T-cell (primary cell): ENCODE data around the gene TSC1. TPM values are rescaled to one million over a fixed set of nuclear protein-coding genes. Genes with fewer than 3 reads are reported as not detected.
A peak's percentile ranks its signal among the peaks of the same experiment; 100 is the strongest.

Experiments used
- ATAC-seq, 4 experiments: fragments of 200-7000 bp in 3 of 4; fragments of 150-1000 bp in 1 of 4; cut with Tn5 transposase; replicated peaks in 1 of 4; 1 replicate in 3 of 4; 2 replicates in 1 of 4; pipeline ENCODE4 v1.10.0; 2021; ENCODE audit warnings: moderate library complexity in 3 of 4, mild to moderate bottlenecking in 2 of 4, moderate number of reproducible peaks in 1 of 4
- CTCF ChIA-PET, 2 donors: fragments of 300-600 bp; sonication (Branson Sonifier 250); formaldehyde crosslinking; loops; one replicate each; lab custom pipeline; 2022; ENCODE audit warnings: antibody characterized with exemption in 2 of 2; lab: Charles Lee
- POLR2A ChIA-PET, 2 donors: fragments of 300-600 bp; sonication (Branson Sonifier 250); formaldehyde crosslinking; loops; one replicate each; lab custom pipeline; 2022; ENCODE audit warnings: antibody characterized with exemption in 2 of 2; lab: Charles Lee
- DNase-seq, 35 experiments: peaks; one replicate each; pipeline versions ENCODE4 v3.0.0 to v3.0.0-alpha.2; 2013 to 2023
- H3K27ac ChIP-seq: one replicate; pipeline ENCODE4 v1.5.1; 2013; ENCODE audit warnings: low read length
- H3K27me3 ChIP-seq, 2 experiments: replicated peaks in 1 of 2; 1 replicate in 1 of 2; 2 replicates in 1 of 2; pipeline versions ENCODE4 v1.6.1 to v1.7.0; 2013; ENCODE audit warnings: low read length in 1 of 2, mixed read lengths in 1 of 2; ENCODE audit not compliant: control insufficient read depth in 2 of 2, insufficient read depth in 2 of 2; ENCODE audit errors: extremely low read depth in 1 of 2
- H3K36me3 ChIP-seq, 2 donors: 1 replicate in 1 of 2; 2 replicates in 1 of 2; pipeline versions ENCODE4 v1.6.1 to v1.7.0; 2013; ENCODE audit warnings: low read length in 1 of 2; ENCODE audit not compliant: control insufficient read depth in 2 of 2, insufficient read depth in 1 of 2; ENCODE audit errors: extremely low read depth in 1 of 2
- H3K4me1 ChIP-seq, 2 experiments: 1 replicate in 1 of 2; 2 replicates in 1 of 2; pipeline versions ENCODE4 v1.6.1 to v1.7.0; 2013; ENCODE audit warnings: low read length in 2 of 2, mixed read lengths in 1 of 2; ENCODE audit not compliant: insufficient read depth in 2 of 2, control insufficient read depth in 1 of 2; ENCODE audit errors: extremely low read depth in 1 of 2
- H3K4me3 ChIP-seq, 2 donors: 1 replicate in 1 of 2; 2 replicates in 1 of 2; pipeline versions ENCODE4 v1.5.1 to v1.7.0; 2013; ENCODE audit warnings: mild to moderate bottlenecking in 2 of 2, low read length in 1 of 2, moderate library complexity in 1 of 2; ENCODE audit not compliant: control insufficient read depth in 1 of 2; ENCODE audit errors: extremely low read depth in 1 of 2
- H3K9me3 ChIP-seq: 2 replicates; pipeline ENCODE4 v1.7.0; 2013
- H3K27ac Mint-ChIP-seq, 2 donors: one replicate each; pipeline ENCODE4 v1.8.0; 2020 to 2021; ENCODE audit warnings: mild to moderate bottlenecking in 2 of 2, mixed read lengths in 2 of 2
- H3K27me3 Mint-ChIP-seq, 2 donors: one replicate each; pipeline ENCODE4 v1.8.0; 2021 to 2022; ENCODE audit warnings: mixed read lengths in 2 of 2
- H3K36me3 Mint-ChIP-seq: one replicate; pipeline ENCODE4 v1.8.0; 2021; ENCODE audit warnings: mixed read lengths
- H3K4me1 Mint-ChIP-seq, 3 donors: one replicate each; pipeline ENCODE4 v1.8.0; 2020 to 2022; ENCODE audit warnings: mixed read lengths in 3 of 3, mild to moderate bottlenecking in 1 of 3
- H3K4me3 Mint-ChIP-seq, 3 donors: one replicate each; pipeline ENCODE4 v1.8.0; 2020 to 2022; ENCODE audit warnings: mild to moderate bottlenecking in 3 of 3, mixed read lengths in 3 of 3, moderate library complexity in 3 of 3
- H3K9me3 Mint-ChIP-seq, 3 donors: one replicate each; pipeline ENCODE4 v1.8.0; 2020 to 2022; ENCODE audit warnings: mixed read lengths in 3 of 3
- WGBS: methylation state at CpG from one replicate; pipeline ENCODE4 v1.1.5; 2013; ENCODE audit warnings: missing lambda C conversion rate; ENCODE audit not compliant: insufficient coverage; 5-methylcytosine and 5-hydroxymethylcytosine counted together
- total RNA-seq, 35 experiments: library from RNA in 6 of 35; stranded (reverse) in 6 of 35; fragments of 120-200 nt in 1 of 35; gene quantifications; one replicate each; pipeline versions ENCODE4 v1.2.1 to v1.2.4 and lab custom pipeline; 2013 to 2026

TSC1 gene
- total RNA-seq, 5 donors from 2014 or later (not counting 1 experiment from before 2014, with no cell fraction given) = 56.4 to 70.4 (median 59.8) TPM

- ATAC-seq = no peak
- Mint-ChIP-seq H3K27ac (no peak overlapping the region), H3K4me1 (no peaks in the 10 kb centered on the region), H3K4me3 (no peak overlapping the region), H3K36me3 (no peaks in the 10 kb centered on the region), H3K27me3 (peaks cover 33 to 67% of the 10 kb centered on the region in 2 donors), H3K9me3 (no peaks in the 10 kb centered on the region)
- Histone ChIP-seq H3K9me3 (no peaks in the 10 kb centered on the region), H3K36me3 (no peaks in the 10 kb centered on the region), H3K27me3 (peaks cover 0 to 75% of the 10 kb centered on the region in 2 experiments), H3K27ac (no peak overlapping the region), H3K4me3 (no peak overlapping the region), H3K4me1 (no peaks in the 10 kb centered on the region)
- no peak for DNase-seq
- POLR2A ChIA-PET = no interaction called here
- CTCF ChIA-PET = no interaction called here
- 61% methylated on average over 3 of the region's 4 CpGs for WGBS
Observed at GRCh38 chr9:132985071-132985350, 40.6 kb upstream of the TSC1 start.

DNA sequence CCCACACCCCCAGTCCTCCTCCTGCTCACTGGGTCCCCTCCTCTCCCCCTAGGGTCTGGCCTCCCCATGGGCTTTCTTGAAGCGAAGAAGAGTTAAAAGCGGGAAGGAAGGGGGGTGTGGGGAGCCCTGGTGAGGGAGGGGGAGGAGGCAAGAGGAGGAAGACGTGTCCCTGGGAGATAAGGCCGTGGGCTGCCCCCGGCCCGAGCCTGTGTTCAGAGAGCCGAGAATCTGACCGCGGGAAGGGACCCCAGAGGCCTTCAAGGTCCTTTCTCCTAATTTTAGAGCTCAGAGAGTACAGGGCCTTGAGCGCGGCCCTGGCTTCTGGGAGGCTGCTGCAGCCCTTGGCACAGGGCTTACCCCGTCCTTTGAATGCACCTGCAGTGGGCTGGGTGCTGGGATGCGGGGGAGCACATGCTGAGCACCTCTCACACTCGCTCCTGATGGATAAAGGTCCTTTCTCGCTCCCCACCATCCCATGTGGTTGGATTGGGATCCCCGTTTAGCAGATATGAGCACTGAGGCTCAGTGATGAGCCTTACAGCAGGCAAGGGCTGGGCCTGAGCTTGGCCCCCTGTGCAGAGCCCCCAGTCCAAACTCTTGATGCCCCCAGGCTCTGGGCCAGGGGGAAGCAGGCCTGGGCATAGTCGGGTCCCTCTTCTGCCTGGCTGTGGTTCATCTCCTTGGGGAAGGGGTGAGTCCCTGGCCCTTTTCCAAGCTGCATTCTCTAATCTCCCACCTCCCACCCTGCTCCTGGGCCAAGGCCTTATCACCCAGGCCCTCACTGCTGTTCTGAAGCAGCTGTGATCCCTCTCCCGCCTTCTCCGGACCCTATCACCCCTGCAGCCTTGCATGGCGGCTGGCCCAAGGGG is 40.0 kb upstream of the TSC1 start:
- no peak overlapping the region for H3K4me3 Mint-ChIP-seq
- no peak overlapping the region for H3K4me3 ChIP-seq
- H3K27me3 Mint-ChIP-seq = peaks cover 38 to 72% of the 10 kb centered on the region in 2 donors
- no peak overlapping the region for H3K27ac ChIP-seq
- H3K9me3 Mint-ChIP-seq = no peaks in the 10 kb centered on the region
- H3K27me3 ChIP-seq = peaks cover 0 to 79% of the 10 kb centered on the region in 2 experiments
- WGBS = 28% methylated on average over 14 of the region's 20 CpGs
- H3K9me3 ChIP-seq = no peaks in the 10 kb centered on the region
- ChIA-PET POLR2A (no interaction called here), CTCF (no interaction called here)
- no peaks in the 10 kb centered on the region for H3K4me1 ChIP-seq
- ATAC-seq (no peak), DNase-seq (no peak)
- H3K36me3 ChIP-seq = no peaks in the 10 kb centered on the region
- peaks cover 0 to 1% (median 0%) of the 10 kb centered on the region in 3 donors for H3K4me1 Mint-ChIP-seq
- no peak overlapping the region for H3K27ac Mint-ChIP-seq
- no peaks in the 10 kb centered on the region for H3K36me3 Mint-ChIP-seq

- Mint-ChIP-seq H3K27me3 (peaks cover 42 to 77% of the 10 kb centered on the region in 2 donors), H3K4me3 (no peak overlapping the region), H3K4me1 (peaks cover 2 to 5% (median 4%) of the 10 kb centered on the region in 3 donors), H3K27ac (no peak overlapping the region), H3K9me3 (no peaks in the 10 kb centered on the region), H3K36me3 (no peaks in the 10 kb centered on the region)
- ATAC-seq (no peak), DNase-seq (no peak)
- POLR2A ChIA-PET = no interaction called here
- Histone ChIP-seq H3K36me3 (no peaks in the 10 kb centered on the region), H3K4me1 (peaks cover 0 to 2% of the 10 kb centered on the region in 2 experiments), H3K27ac (no peak overlapping the region), H3K27me3 (peaks cover 2 to 83% of the 10 kb centered on the region in 2 experiments), H3K9me3 (no peaks in the 10 kb centered on the region), H3K4me3 (no peak overlapping the region)
- 83% methylated on average over 7 of the region's 11 CpGs for WGBS
- CTCF ChIA-PET = no interaction called here
Observed at GRCh38 chr9:132983491-132984201, 39.2 kb upstream of the TSC1 start.

DNA sequence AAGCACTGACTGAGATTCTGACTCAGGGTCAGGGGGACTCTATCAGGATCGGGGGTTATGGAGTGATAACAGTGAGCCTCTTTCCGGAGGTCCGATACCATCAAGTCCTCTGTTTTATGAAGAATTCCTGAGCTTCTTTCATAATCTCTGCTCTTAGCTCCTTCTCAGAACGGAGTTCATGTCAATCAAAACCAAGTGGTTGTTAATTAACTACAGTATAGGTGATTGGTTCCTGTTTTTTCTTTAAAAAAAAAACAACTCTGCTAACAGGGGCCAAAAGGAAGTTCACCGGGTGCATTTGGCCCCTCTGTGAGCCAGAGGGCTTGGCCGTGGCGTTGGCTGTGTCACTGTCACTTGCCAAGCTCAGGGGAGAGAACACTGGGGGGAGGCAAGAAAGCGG is 38.0 kb upstream of the TSC1 start:
- DNase-seq (no peak), ATAC-seq (no peak)
- peaks cover 0 to 9% of the 10 kb centered on the region in 2 experiments for H3K4me1 ChIP-seq
- H3K27me3 ChIP-seq = peaks cover 2 to 87% of the 10 kb centered on the region in 2 experiments
- H3K9me3 Mint-ChIP-seq = no peaks in the 10 kb centered on the region
- H3K4me1 Mint-ChIP-seq = peaks cover 9 to 12% (median 10%) of the 10 kb centered on the region in 3 donors
- H3K36me3 Mint-ChIP-seq = no peaks in the 10 kb centered on the region
- no peak overlapping the region for H3K4me3 ChIP-seq
- no peak overlapping the region for H3K27ac Mint-ChIP-seq
- H3K4me3 Mint-ChIP-seq = no peak overlapping the region
- no peaks in the 10 kb centered on the region for H3K36me3 ChIP-seq
- no peaks in the 10 kb centered on the region for H3K9me3 ChIP-seq
- ChIA-PET POLR2A (no interaction called here), CTCF (interaction anchor here in 1 of 2 donors (0.7 kb wide), 1 partner anchor 1170 kb away, joined by 4 read pairs; no protein-coding TSS in a partner anchor)
- WGBS = 32% methylated on average over 3 of the region's 8 CpGs
- H3K27ac ChIP-seq = no peak overlapping the region
- peaks cover 53 to 77% of the 10 kb centered on the region in 2 donors for H3K27me3 Mint-ChIP-seq

- no peak overlapping the region for H3K4me3 Mint-ChIP-seq
- 24% methylated on average over 2 of the region's 5 CpGs for WGBS
- DNase-seq (no peak), ATAC-seq (no peak)
- Histone ChIP-seq H3K9me3 (no peaks in the 10 kb centered on the region), H3K4me3 (no peak overlapping the region), H3K36me3 (no peaks in the 10 kb centered on the region), H3K27me3 (peaks cover 2 to 74% of the 10 kb centered on the region in 2 experiments), H3K27ac (no peak overlapping the region), H3K4me1 (peaks cover 0 to 10% of the 10 kb centered on the region in 2 experiments)
- H3K27me3 Mint-ChIP-seq = peaks cover 48 to 65% of the 10 kb centered on the region in 2 donors
- no peaks in the 10 kb centered on the region for H3K36me3 Mint-ChIP-seq
- CTCF ChIA-PET = interaction anchor here in 1 of 2 donors (0.6 kb wide), 1 partner anchor 95 kb away, joined by 5 read pairs; no protein-coding TSS in a partner anchor
- no peak overlapping the region for H3K27ac Mint-ChIP-seq
- H3K4me1 Mint-ChIP-seq = peaks cover 9 to 12% (median 10%) of the 10 kb centered on the region in 3 donors
- no peaks in the 10 kb centered on the region for H3K9me3 Mint-ChIP-seq
- POLR2A ChIA-PET = interaction anchor here in 1 of 2 donors (0.6 kb wide), 1 partner anchor 53 kb away, joined by 7 read pairs; no protein-coding TSS in a partner anchor
Observed at GRCh38 chr9:132980157-132980556, 35.7 kb upstream of the TSC1 start.

- Histone ChIP-seq H3K27ac (no peak within 1 kb of the TSS), H3K9me3 (no peaks in the 10 kb centered on the region), H3K36me3 (no peaks in the 10 kb centered on the region), H3K4me1 (peaks cover 0 to 10% of the 10 kb centered on the region in 2 experiments), H3K27me3 (peaks cover 2 to 62% of the 10 kb centered on the region in 2 experiments), H3K4me3 (no peak within 1 kb of the TSS)
- POLR2A ChIA-PET = interaction anchor here in 1 of 2 donors (0.6 kb wide), 1 partner anchor 117 kb away, joined by 3 read pairs; no protein-coding TSS in a partner anchor
- Mint-ChIP-seq H3K36me3 (no peaks in the 10 kb centered on the region), H3K4me3 (peak within 1 kb of the TSS in 1 of 3 donors; percentile 19), H3K9me3 (no peaks in the 10 kb centered on the region), H3K27ac (no peak within 1 kb of the TSS), H3K27me3 (peaks cover 51 to 65% of the 10 kb centered on the region in 2 donors), H3K4me1 (peaks cover 9 to 12% (median 10%) of the 10 kb centered on the region in 3 donors)
- no peak for ATAC-seq
- no peak for DNase-seq
- 6% methylated on average over 25 of the region's 26 CpGs for WGBS
- CTCF ChIA-PET = interaction anchor here in 1 of 2 donors (0.8 kb wide), 1 partner anchor 182 kb away, joined by 3 read pairs; no protein-coding TSS in a partner anchor
Observed at GRCh38 chr9:132978451-132979131, 34.2 kb upstream of the TSC1 start, which contains the start of gene GFI1B. Gene GFI1B, plus strand, starts transcription at chr9:132978694. Its CDS starts 7,985 bp downstream, at chr9:132986679.
